Ammon's horn (tissue), 1 donor: ENCODE measurements around the gene TMCC3.
"Not testable (repeated sequence)": the region's sequence is repeated elsewhere in the genome, so short reads cannot be mapped to it uniquely, and the experiment has no call there.

ENCODE experiments used
- DNase-seq: peaks from one replicate; pipeline ENCODE4 v3.0.0-alpha.2; 2016; ENCODE audit warnings: low spot score

The TMCC3 gene

GRCh38 chr12:94650143-94651056 lies at the start of gene TMCC3:
TMCC3 (minus strand) TSS chr12:94650557; CDS start chr12:94650430, 127 bp downstream.
- peak; percentile 81 for DNase-seq

GRCh38 chr12:94699801-94700200 lies 49.4 kb upstream of the TMCC3 start:
- DNase-seq = no peak

- DNase-seq = no peak
Measured at GRCh38 chr12:94698578-94698977, 48.2 kb upstream of the TMCC3 start.

- no peak for DNase-seq
Measured at GRCh38 chr12:94697631-94698030, 47.3 kb upstream of the TMCC3 start.

- DNase-seq = no peak
Measured at GRCh38 chr12:94694732-94695131, 44.4 kb upstream of the TMCC3 start.

- DNase-seq = not testable (repeated sequence)
Measured at GRCh38 chr12:94692826-94693225, 42.5 kb upstream of the TMCC3 start.

- no peak for DNase-seq
Measured at GRCh38 chr12:94690198-94690771, 39.9 kb upstream of the TMCC3 start.

GRCh38 chr12:94689646-94690036 lies 39.3 kb upstream of the TMCC3 start:
- no peak for DNase-seq

GRCh38 chr12:94689002-94689645 lies 38.8 kb upstream of the TMCC3 start:
- peak; percentile 28 for DNase-seq

GRCh38 chr12:94687891-94688290 lies 37.5 kb upstream of the TMCC3 start:
- no peak for DNase-seq

GRCh38 chr12:94686834-94687628 lies 36.7 kb upstream of the TMCC3 start:
- DNase-seq = no peak

GRCh38 chr12:94684416-94685142 lies 34.2 kb upstream of the TMCC3 start:
- no peak for DNase-seq

- DNase-seq = no peak
Measured at GRCh38 chr12:94679554-94680195, 29.3 kb upstream of the TMCC3 start.

GRCh38 chr12:94678849-94679248 lies 28.5 kb upstream of the TMCC3 start:
- no peak for DNase-seq

GRCh38 chr12:94678379-94678778 lies 28.0 kb upstream of the TMCC3 start:
- peak; percentile 25 for DNase-seq

- no peak for DNase-seq
Measured at GRCh38 chr12:94677778-94678177, 27.4 kb upstream of the TMCC3 start.

- DNase-seq = no peak
Measured at GRCh38 chr12:94676922-94677321, 26.6 kb upstream of the TMCC3 start.

GRCh38 chr12:94676031-94676641 lies 25.8 kb upstream of the TMCC3 start:
- DNase-seq = peak; percentile 49

GRCh38 chr12:94674835-94675234 lies 24.5 kb upstream of the TMCC3 start:
- peak; percentile 49 for DNase-seq

- DNase-seq = no peak
Measured at GRCh38 chr12:94674051-94674451, 23.7 kb upstream of the TMCC3 start.
